Ishikawa (cell line): ENCODE data around the gene DDAH1.

ENCODE experiments used
- CEBPB ChIP-seq: IDR thresholded peaks from 2 replicates; pipeline ENCODE4 v1.6.1; 2012
- CREB1 ChIP-seq: IDR thresholded peaks from 2 replicates; pipeline ENCODE4 v1.6.1; 2012; ENCODE audit warnings: low read depth
- EGR1 ChIP-seq: IDR thresholded peaks from 2 replicates; pipeline ENCODE4 v1.6.1; 2012
- EP300 ChIP-seq: IDR thresholded peaks from 2 replicates; pipeline ENCODE4 v1.6.1; 2012; ENCODE audit warnings: borderline replicate concordance
- FOXM1 ChIP-seq: IDR thresholded peaks from 2 replicates; pipeline ENCODE4 v1.6.1; 2012; ENCODE audit warnings: low read depth, borderline replicate concordance
- NFIC ChIP-seq: IDR thresholded peaks from 2 replicates; pipeline ENCODE4 v1.6.1; 2012
- RAD21 ChIP-seq: IDR thresholded peaks from 2 replicates; pipeline ENCODE4 v1.6.1; 2012; ENCODE audit warnings: low read depth
- TAF1 ChIP-seq: IDR thresholded peaks from 2 replicates; pipeline ENCODE4 v1.6.1; 2012; ENCODE audit warnings: low read depth, mild to moderate bottlenecking
- TCF12 ChIP-seq: IDR thresholded peaks from 2 replicates; pipeline ENCODE4 v1.6.1; 2012; ENCODE audit warnings: low read depth
- TEAD4 ChIP-seq: IDR thresholded peaks from 2 replicates; pipeline ENCODE4 v1.6.1; 2012
- YY1 ChIP-seq: IDR thresholded peaks from 2 replicates; pipeline ENCODE4 v1.6.1; 2012; ENCODE audit warnings: low read depth
- ZBTB7A ChIP-seq: IDR thresholded peaks from 2 replicates; pipeline ENCODE4 v1.6.1; 2012; ENCODE audit warnings: low read depth
- TF ChIP-seq, protein P1 (sequence below): IDR thresholded peaks from 2 replicates; pipeline ENCODE4 v1.6.1; 2012
- TF ChIP-seq, protein P2 (sequence below): IDR thresholded peaks from 2 replicates; pipeline ENCODE4 v1.6.1; 2012
- TF ChIP-seq, protein P3 (sequence below): IDR thresholded peaks from 2 replicates; pipeline ENCODE4 v1.6.1; 2012; ENCODE audit warnings: low read depth, mild to moderate bottlenecking

DDAH1 gene

DNA sequence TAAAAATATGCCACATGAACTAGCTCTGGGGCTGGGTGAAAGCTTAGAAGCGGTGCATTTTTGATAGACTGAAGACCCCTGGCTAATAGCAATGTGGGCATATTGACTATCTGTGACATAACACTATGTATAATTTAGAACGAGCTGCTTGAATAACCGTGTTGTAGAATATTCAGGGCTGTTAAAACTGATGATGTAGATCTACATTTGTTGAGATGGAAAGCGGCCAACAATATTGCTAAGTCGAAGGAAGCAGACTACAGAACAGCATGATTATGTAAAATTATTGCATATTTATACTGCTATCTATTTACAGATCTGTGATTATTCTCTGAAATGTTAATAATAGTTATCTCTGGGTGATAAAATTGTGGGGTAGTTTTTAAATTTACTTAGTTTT, 147.4 kb downstream of the DDAH1 start:
- TF ChIP-seq CEBPB (no peak), EGR1 (no peak), TAF1 (no peak), TCF12 (no peak), FOXM1 (no peak), EP300 (no peak), YY1 (no peak), TEAD4 (no peak), ZBTB7A (no peak), RAD21 (no peak), CREB1 (no peak), NFIC (no peak)
- TF ChIP-seq, protein P1, sequence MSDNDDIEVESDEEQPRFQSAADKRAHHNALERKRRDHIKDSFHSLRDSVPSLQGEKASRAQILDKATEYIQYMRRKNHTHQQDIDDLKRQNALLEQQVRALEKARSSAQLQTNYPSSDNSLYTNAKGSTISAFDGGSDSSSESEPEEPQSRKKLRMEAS: no peak
- TF ChIP-seq, protein P2, sequence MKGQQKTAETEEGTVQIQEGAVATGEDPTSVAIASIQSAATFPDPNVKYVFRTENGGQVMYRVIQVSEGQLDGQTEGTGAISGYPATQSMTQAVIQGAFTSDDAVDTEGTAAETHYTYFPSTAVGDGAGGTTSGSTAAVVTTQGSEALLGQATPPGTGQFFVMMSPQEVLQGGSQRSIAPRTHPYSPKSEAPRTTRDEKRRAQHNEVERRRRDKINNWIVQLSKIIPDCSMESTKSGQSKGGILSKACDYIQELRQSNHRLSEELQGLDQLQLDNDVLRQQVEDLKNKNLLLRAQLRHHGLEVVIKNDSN: no peak
- TF ChIP-seq, protein P3, sequence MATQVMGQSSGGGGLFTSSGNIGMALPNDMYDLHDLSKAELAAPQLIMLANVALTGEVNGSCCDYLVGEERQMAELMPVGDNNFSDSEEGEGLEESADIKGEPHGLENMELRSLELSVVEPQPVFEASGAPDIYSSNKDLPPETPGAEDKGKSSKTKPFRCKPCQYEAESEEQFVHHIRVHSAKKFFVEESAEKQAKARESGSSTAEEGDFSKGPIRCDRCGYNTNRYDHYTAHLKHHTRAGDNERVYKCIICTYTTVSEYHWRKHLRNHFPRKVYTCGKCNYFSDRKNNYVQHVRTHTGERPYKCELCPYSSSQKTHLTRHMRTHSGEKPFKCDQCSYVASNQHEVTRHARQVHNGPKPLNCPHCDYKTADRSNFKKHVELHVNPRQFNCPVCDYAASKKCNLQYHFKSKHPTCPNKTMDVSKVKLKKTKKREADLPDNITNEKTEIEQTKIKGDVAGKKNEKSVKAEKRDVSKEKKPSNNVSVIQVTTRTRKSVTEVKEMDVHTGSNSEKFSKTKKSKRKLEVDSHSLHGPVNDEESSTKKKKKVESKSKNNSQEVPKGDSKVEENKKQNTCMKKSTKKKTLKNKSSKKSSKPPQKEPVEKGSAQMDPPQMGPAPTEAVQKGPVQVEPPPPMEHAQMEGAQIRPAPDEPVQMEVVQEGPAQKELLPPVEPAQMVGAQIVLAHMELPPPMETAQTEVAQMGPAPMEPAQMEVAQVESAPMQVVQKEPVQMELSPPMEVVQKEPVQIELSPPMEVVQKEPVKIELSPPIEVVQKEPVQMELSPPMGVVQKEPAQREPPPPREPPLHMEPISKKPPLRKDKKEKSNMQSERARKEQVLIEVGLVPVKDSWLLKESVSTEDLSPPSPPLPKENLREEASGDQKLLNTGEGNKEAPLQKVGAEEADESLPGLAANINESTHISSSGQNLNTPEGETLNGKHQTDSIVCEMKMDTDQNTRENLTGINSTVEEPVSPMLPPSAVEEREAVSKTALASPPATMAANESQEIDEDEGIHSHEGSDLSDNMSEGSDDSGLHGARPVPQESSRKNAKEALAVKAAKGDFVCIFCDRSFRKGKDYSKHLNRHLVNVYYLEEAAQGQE: no peak

DNA sequence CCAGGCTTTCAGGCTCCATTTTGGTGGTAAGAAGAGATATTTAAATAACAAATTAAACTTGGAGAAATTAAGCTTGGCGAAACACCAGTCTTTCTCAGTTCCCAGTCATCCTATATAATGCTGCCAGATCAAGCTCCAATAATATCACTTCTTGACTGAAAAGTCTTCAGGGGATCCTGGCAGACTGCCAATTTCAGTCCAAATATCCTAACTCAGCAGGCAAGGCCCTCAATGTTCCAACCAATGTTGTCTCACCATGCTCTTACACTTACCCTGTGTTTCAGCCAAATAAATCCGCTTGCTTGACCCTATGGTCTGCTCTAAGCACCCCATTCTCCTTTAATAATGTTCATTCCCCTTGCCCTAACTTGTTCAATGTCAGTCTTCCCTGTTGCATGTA, 148.6 kb downstream of the DDAH1 start:
- TF ChIP-seq NFIC: peak; percentile 43; the same call in 1 of the 2 replicates
- TF ChIP-seq CEBPB: no peak

DNA sequence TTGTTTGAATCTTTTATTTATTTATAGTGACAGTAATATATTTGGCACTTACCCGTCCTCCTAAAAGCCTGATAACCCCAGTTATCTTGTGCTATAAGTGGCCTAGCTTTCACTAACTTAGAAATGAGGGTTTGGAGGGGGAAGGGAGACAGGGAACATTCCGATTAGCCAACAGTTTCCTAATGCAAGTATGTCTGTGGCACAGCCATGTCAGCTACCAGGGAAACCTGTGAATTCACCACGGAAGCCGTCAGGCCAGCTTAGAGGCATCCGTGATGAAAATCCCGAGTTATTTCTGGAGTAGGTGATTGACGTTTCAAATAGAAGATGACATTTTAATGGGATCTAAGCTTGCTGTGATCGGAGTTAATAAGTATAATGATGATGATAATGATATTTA, 149.2 kb downstream of the DDAH1 start:
- TF ChIP-seq, protein P1: no peak
- no peak for TF ChIP-seq CREB1
- TF ChIP-seq NFIC: no peak
- no peak for TF ChIP-seq EP300
- no peak for TF ChIP-seq YY1
- TF ChIP-seq, protein P2: no peak
- no peak for TF ChIP-seq TAF1
- no peak for TF ChIP-seq RAD21
- TF ChIP-seq FOXM1: no peak
- TF ChIP-seq ZBTB7A: no peak
- no peak for TF ChIP-seq CEBPB
- no peak for TF ChIP-seq TEAD4
- TF ChIP-seq EGR1: no peak

DNA sequence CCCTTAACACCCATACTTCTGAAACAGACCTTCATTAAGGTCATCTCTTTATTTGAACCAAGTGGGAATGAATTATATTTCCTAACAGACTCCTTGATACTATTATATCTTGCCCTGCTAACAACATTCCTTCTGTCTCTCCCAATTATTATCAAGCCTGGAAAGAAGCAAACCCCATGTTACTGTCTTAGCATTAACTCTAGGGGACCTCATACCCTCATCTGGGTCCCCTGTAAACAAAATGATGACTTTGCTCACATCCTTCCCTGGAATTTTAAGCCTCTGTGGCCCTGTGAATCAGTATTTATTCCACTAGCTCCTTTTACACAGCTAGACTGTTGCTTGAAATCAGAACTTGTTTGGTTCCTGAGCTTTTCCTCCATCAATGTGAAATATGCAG, 150.2 kb downstream of the DDAH1 start:
- no peak for TF ChIP-seq TEAD4
- TF ChIP-seq CEBPB: no peak
- no peak for TF ChIP-seq TAF1
- TF ChIP-seq EGR1: no peak
- TF ChIP-seq ZBTB7A: no peak
- no peak for TF ChIP-seq FOXM1
- TF ChIP-seq RAD21: no peak
- TF ChIP-seq TCF12: no peak
- TF ChIP-seq, protein P3: no peak
- TF ChIP-seq, protein P1: no peak
- TF ChIP-seq, protein P2: no peak
- no peak for TF ChIP-seq NFIC
- TF ChIP-seq CREB1: no peak
- no peak for TF ChIP-seq YY1
- TF ChIP-seq EP300: no peak

DNA sequence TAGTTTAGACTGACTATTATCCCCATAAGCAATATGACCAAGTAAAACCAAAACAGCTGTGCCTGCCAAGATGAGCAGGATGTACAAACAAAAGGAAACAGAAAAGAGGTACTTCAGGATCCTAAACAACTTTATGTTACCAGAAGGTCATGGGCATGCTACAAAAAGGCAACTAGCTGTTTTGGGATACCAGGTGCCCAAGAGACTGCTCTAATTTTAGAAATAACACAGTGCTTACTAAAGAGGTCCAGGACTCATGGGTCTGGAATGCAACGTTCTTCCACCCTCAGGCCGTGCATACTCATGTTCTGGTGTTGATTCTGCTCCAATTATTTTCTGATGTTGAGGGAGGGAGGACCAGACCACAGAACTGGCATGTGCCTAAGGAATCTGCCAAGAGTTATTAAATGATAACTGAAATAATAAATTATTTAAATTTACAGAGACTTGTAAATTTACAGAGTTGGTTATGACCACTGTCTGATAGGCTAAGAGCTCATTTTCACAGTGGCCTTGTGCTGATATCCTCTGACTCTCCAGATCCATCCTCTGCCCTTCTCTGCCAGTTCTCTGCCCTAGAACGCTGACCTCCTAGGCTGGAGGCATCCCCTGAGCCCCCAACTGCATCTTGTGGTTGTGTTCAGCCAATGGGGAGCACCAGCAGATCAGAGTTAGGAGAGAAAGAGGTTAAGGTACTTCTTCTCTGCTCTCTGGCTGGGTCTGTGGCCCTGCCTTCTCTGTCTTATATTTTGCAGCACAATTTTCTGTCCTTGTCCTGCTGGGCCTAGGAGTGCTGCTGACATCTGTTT, 150.9 kb downstream of the DDAH1 start:
- no peak for TF ChIP-seq TCF12
- no peak for TF ChIP-seq NFIC
- TF ChIP-seq TEAD4: peak; percentile 51; the same call in 1 of the 2 replicates
- TF ChIP-seq EP300: no peak

DNA sequence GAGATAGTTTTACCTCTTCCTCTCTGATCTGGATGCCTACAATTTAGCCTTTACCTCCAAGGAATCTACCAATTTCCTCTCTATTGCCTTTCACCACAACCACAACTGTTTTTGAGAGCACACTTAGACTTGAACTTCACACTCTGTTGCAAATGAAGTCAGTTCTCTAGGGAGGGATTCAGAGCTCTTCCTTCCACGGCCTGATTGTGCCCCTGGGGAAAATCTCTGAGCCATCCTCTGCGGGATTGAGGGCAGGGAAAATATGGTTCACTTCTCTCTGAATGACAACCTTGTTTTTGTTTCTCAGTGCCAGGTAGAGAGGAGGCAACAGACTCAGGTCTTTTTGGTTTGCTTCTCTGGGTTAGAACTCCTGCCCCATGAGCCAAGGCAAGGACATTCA, 153.1 kb downstream of the DDAH1 start:
- TF ChIP-seq TCF12 (no peak), TEAD4 (no peak), EP300 (no peak), ZBTB7A (no peak), NFIC (no peak), YY1 (no peak), RAD21 (no peak), CEBPB (no peak)
- TF ChIP-seq, protein P1: no peak
- TF ChIP-seq, protein P2: no peak
- TF ChIP-seq, protein P3: no peak
